HG03108 (cell line): ENCODE data around the gene C20orf173.
"Not testable (repeated sequence)": the region's sequence is repeated elsewhere in the genome, so short reads cannot be mapped to it uniquely, and the experiment has no call there.

Source experiments
- ATAC-seq: cut with Tn5 transposase; IDR thresholded peaks from one replicate; pipeline ENCODE4 v1.9.1; 2021; ENCODE audit warnings: moderate library complexity; ENCODE audit not compliant: unreplicated experiment

Gene C20orf173

GRCh38 chr20:35529552-35529951 lies at the start of gene C20orf173:
Gene C20orf173 (minus strand): TSS chr20:35529652. CDS start chr20:35529373, 279 bp downstream.
- no peak for ATAC-seq

GRCh38 chr20:35579196-35579595 lies 49.7 kb upstream of the C20orf173 start:
- no peak for ATAC-seq

- ATAC-seq = no peak
Observed at GRCh38 chr20:35578469-35578868, 49.0 kb upstream of the C20orf173 start.

GRCh38 chr20:35576816-35577215 lies 47.4 kb upstream of the C20orf173 start:
- no peak for ATAC-seq

GRCh38 chr20:35575958-35576357 lies 46.5 kb upstream of the C20orf173 start:
- no peak for ATAC-seq

- no peak for ATAC-seq
Observed at GRCh38 chr20:35572838-35573237, 43.4 kb upstream of the C20orf173 start.

GRCh38 chr20:35571555-35571954 lies 42.1 kb upstream of the C20orf173 start:
- ATAC-seq = no peak

- no peak for ATAC-seq
Observed at GRCh38 chr20:35568645-35569044, 39.2 kb upstream of the C20orf173 start.

GRCh38 chr20:35564905-35565304 lies 35.5 kb upstream of the C20orf173 start:
- no peak for ATAC-seq

- no peak for ATAC-seq
Observed at GRCh38 chr20:35563834-35564233, 34.4 kb upstream of the C20orf173 start.

GRCh38 chr20:35562541-35563110 lies 33.2 kb upstream of the C20orf173 start:
- no peak for ATAC-seq

- no peak for ATAC-seq
Observed at GRCh38 chr20:35561671-35562070, 32.2 kb upstream of the C20orf173 start.

GRCh38 chr20:35561268-35561667 lies 31.8 kb upstream of the C20orf173 start:
- ATAC-seq = no peak

GRCh38 chr20:35560541-35560940 lies 31.1 kb upstream of the C20orf173 start:
- no peak for ATAC-seq

GRCh38 chr20:35560105-35560511 lies 30.7 kb upstream of the C20orf173 start:
- ATAC-seq = no peak

GRCh38 chr20:35559042-35559693 lies 29.7 kb upstream of the C20orf173 start:
- ATAC-seq = no peak

GRCh38 chr20:35558451-35558850 lies 29.0 kb upstream of the C20orf173 start:
- no peak for ATAC-seq

- ATAC-seq = no peak
Observed at GRCh38 chr20:35556871-35557270, 27.4 kb upstream of the C20orf173 start.

- no peak for ATAC-seq
Observed at GRCh38 chr20:35555951-35556645, 26.6 kb upstream of the C20orf173 start.

- ATAC-seq = not testable (repeated sequence)
Observed at GRCh38 chr20:35555461-35555860, 26.0 kb upstream of the C20orf173 start.

- ATAC-seq = no peak
Observed at GRCh38 chr20:35552914-35553313, 23.5 kb upstream of the C20orf173 start.

GRCh38 chr20:35551503-35551902 lies 22.1 kb upstream of the C20orf173 start:
- ATAC-seq = no peak
